GM12878 (cell line): ENCODE results near the gene AJM1. TPM values are rescaled to one million over a fixed set of nuclear protein-coding genes. Genes with fewer than 3 reads are reported as not detected.

Experiments
- ATAC-seq: fragments of 200-7000 bp; cut with Tn5 transposase; 3 replicates; pipeline ENCODE4 v1.9.1; 2020; ENCODE audit warnings: mild to moderate bottlenecking, moderate library complexity
- BruUV-seq: library from RNA; stranded (reverse); fragments of 400-500 nt; replicated peaks from 2 replicates; lab custom pipeline; 2021; lab: Mats Ljungman, UMichigan
- CTCF ChIA-PET: fragments of 300-600 bp; sonication (Branson Sonifier 250); formaldehyde crosslinking; extraction: SDS; loops from one replicate; lab custom pipeline; 2021; ENCODE audit warnings: inconsistent platforms; lab: Yijun Ruan, JAX
- POLR2A ChIA-PET: fragments of 350-600 bp; formaldehyde crosslinking; extraction: SDS; loops from one replicate; lab custom pipeline; 2021; ENCODE audit warnings: inconsistent platforms; lab: Charles Lee
- RAD21 ChIA-PET: fragments of 300-600 bp; sonication (Branson Sonifier 250); formaldehyde crosslinking; loops from one replicate; lab custom pipeline; 2023; ENCODE audit warnings: antibody characterized with exemption; ENCODE audit not compliant: unreplicated experiment; lab: Charles Lee
- SMC1A ChIA-PET: fragments of 300-600 bp; sonication (Branson Sonifier 250); formaldehyde crosslinking; loops from one replicate; lab custom pipeline; 2023; ENCODE audit not compliant: unreplicated experiment, uncharacterized antibody; lab: Charles Lee
- DNase-seq: peaks from one replicate; pipeline ENCODE4 v3.0.0-alpha.2; 2011; ENCODE audit warnings: low read depth, low spot score
- FAIRE-seq: peaks from 3 replicates; lab custom pipeline; 2011; peaks lifted over from hg19 to GRCh38; lab: Jason Lieb, UNC
- H2AFZ ChIP-seq: 2 replicates; pipeline ENCODE4 v1.6.0; 2011; ENCODE audit warnings: low read depth, low read length, control low read depth; ENCODE audit not compliant: control insufficient read depth
- H3K27ac ChIP-seq: 2 replicates; pipeline ENCODE4 v1.5.1; 2011; ENCODE audit warnings: control low read depth; ENCODE audit not compliant: control insufficient read depth, insufficient read depth
- H3K27me3 ChIP-seq, 2 experiments: replicated peaks in 1 of 2; 2 replicates each; pipeline versions ENCODE4 v1.6.0 to v1.6.1; 2011; ENCODE audit warnings: low read length in 1 of 2; ENCODE audit not compliant: control insufficient read depth in 2 of 2, insufficient read depth in 2 of 2
- H3K36me3 ChIP-seq, 2 experiments: 2 replicates each; pipeline ENCODE4 v1.5.1; 2011; ENCODE audit warnings: low read length in 1 of 2; ENCODE audit not compliant: control insufficient read depth in 2 of 2, insufficient read depth in 2 of 2
- H3K4me1 ChIP-seq: 2 replicates; pipeline ENCODE4 v1.6.1; 2011; ENCODE audit warnings: mild to moderate bottlenecking, low read length, moderate library complexity, mixed read lengths; ENCODE audit not compliant: control insufficient read depth, insufficient read depth
- H3K4me2 ChIP-seq: 2 replicates; pipeline ENCODE4 v1.6.0; 2011; ENCODE audit warnings: control low read depth; ENCODE audit not compliant: control insufficient read depth, insufficient read depth
- H3K4me3 ChIP-seq: fragments of 200-600 bp; sonication (generic); 2 replicates; pipeline ENCODE4 v1.5.1; 2016
- H3K79me2 ChIP-seq: 2 replicates; pipeline ENCODE4 v1.6.0; 2011; ENCODE audit warnings: low read length; ENCODE audit not compliant: control insufficient read depth, insufficient read depth
- H3K9ac ChIP-seq: 2 replicates; pipeline ENCODE4 v1.8.0; 2011; ENCODE audit warnings: low read length, control low read depth, mixed read lengths; ENCODE audit not compliant: control insufficient read depth, insufficient read depth
- H3K9me3 ChIP-seq: replicated peaks from 3 replicates; pipeline ENCODE4 v1.5.1; 2011; ENCODE audit warnings: mild to moderate bottlenecking, low read length; ENCODE audit not compliant: control insufficient read depth, insufficient read depth
- H4K20me1 ChIP-seq: 2 replicates; pipeline ENCODE4 v1.6.0; 2011; ENCODE audit not compliant: control insufficient read depth, insufficient read depth
- ATF2 ChIP-seq: IDR thresholded peaks from 2 replicates; pipeline ENCODE4 v1.6.1; 2012; ENCODE audit warnings: low read length, inconsistent platforms
- EGR1 ChIP-seq, 2 experiments: IDR thresholded peaks; 1 replicate in 1 of 2; 2 replicates in 1 of 2; pipeline ENCODE4 v1.6.1; 2011 to 2012; ENCODE audit warnings: low read depth in 2 of 2, low read length in 2 of 2, borderline replicate concordance in 1 of 2, mild to moderate bottlenecking in 1 of 2, moderate library complexity in 1 of 2
- GATAD2B ChIP-seq: fragments of 450-650 bp; conservative IDR thresholded peaks from 2 replicates; pipeline ENCODE4 v1.6.1; 2017; ENCODE audit warnings: low read depth, mild to moderate bottlenecking, moderate library complexity
- IKZF1 ChIP-seq: fragments of 450-650 bp; conservative IDR thresholded peaks from 2 replicates; pipeline ENCODE4 v1.6.1; 2017; ENCODE audit warnings: antibody characterized with exemption, mild to moderate bottlenecking
- MTA2 ChIP-seq: fragments of 450-650 bp; IDR thresholded peaks from 2 replicates; pipeline ENCODE4 v1.6.1; 2016; ENCODE audit warnings: low read depth, mild to moderate bottlenecking, moderate library complexity
- NBN ChIP-seq: fragments of 450-650 bp; IDR thresholded peaks from 2 replicates; pipeline ENCODE4 v1.6.1; 2016
- NFYA ChIP-seq: IDR thresholded peaks from 2 replicates; pipeline ENCODE4 v1.6.1; 2011; ENCODE audit warnings: low read depth, mild to moderate bottlenecking, low read length, improper control_type of control experiment, borderline replicate concordance
- NFYB ChIP-seq: IDR thresholded peaks from 2 replicates; pipeline ENCODE4 v1.6.1; 2011; ENCODE audit warnings: low read depth, mild to moderate bottlenecking, low read length, improper control_type of control experiment, moderate library complexity; ENCODE audit not compliant: insufficient read depth
- PKNOX1 ChIP-seq: fragments of 450-650 bp; IDR thresholded peaks from 2 replicates; pipeline ENCODE4 v1.6.1; 2016; ENCODE audit warnings: mild to moderate bottlenecking
- RAD51 ChIP-seq: fragments of 450-650 bp; IDR thresholded peaks from 2 replicates; pipeline ENCODE4 v1.6.1; 2016; ENCODE audit warnings: moderate library complexity, mild to moderate bottlenecking, inconsistent platforms
- RUNX3 ChIP-seq: IDR thresholded peaks from 2 replicates; pipeline ENCODE4 v1.6.1; 2012; ENCODE audit warnings: low read length, inconsistent platforms
- SIN3A ChIP-seq: IDR thresholded peaks from 2 replicates; pipeline ENCODE4 v1.6.1; 2012; ENCODE audit warnings: low read depth, low read length, improper control_type of control experiment
- SREBF1 ChIP-seq: IDR thresholded peaks from 2 replicates; pipeline ENCODE4 v1.6.1; 2012; ENCODE audit warnings: mild to moderate bottlenecking, low read length
- SRF ChIP-seq, 2 experiments: IDR thresholded peaks; 2 replicates each; pipeline ENCODE4 v1.6.1; 2011; ENCODE audit warnings: low read depth in 2 of 2, low read length in 2 of 2, mild to moderate bottlenecking in 1 of 2, moderate library complexity in 1 of 2
- SUZ12 ChIP-seq: fragments of 200-600 bp; sonication (generic); IDR thresholded peaks from one replicate; pipeline ENCODE4 v1.6.1; 2018; ENCODE audit warnings: antibody characterized with exemption, mild to moderate bottlenecking; ENCODE audit not compliant: unreplicated experiment
- USF1 ChIP-seq: IDR thresholded peaks from 2 replicates; pipeline ENCODE4 v1.6.1; 2011; ENCODE audit warnings: borderline replicate concordance, low read depth, mild to moderate bottlenecking, moderate library complexity, mixed read lengths, low read length; ENCODE audit not compliant: insufficient read depth; ENCODE audit errors: extremely low read length
- WGBS: methylation state at CpG from one replicate; pipeline ENCODE4 v1.1.6; 2016; ENCODE audit warnings: low lambda C conversion rate; ENCODE audit not compliant: insufficient replicate concordance, insufficient coverage; ENCODE audit errors: missing lambda C conversion rate; 5-methylcytosine and 5-hydroxymethylcytosine counted together
- in situ Hi-C: fragments of 300-500 bp; cut with MboI; formaldehyde crosslinking; loops from 9 replicates; pipeline ENCODE4 v1.14.3; 2018; ENCODE audit warnings: mixed read lengths
- intact Hi-C: fragments of 100-400 bp; cut with micrococcal nuclease; formaldehyde crosslinking; loops from one replicate; pipeline ENCODE4 v1.14.2; 2022; ENCODE audit not compliant: unreplicated experiment
- polyA plus RNA-seq, 11 experiments: library from polyadenylated mRNA; depleted of rRNA in 4 of 11; unstranded in 6 of 11; stranded (reverse) in 5 of 11; fragments of >200 nt; fragmentation: Nextera tagmentation in 4 of 11; fragmentation: Illumina TruSeq in 1 of 11; extraction: Ambion mirVana in 4 of 11; extraction: Trizol in 1 of 11; gene quantifications; 1 replicate in 1 of 11; 2 replicates in 10 of 11; pipeline versions ENCODE4 v1.2.1 to v1.2.3, GENCODE V29; 2011 to 2016; ENCODE audit warnings: inconsistent platforms in 2 of 11, missing spikeins in 2 of 11, low read depth in 1 of 11
- total RNA-seq, 4 experiments: library from RNA; depleted of rRNA in 3 of 4; stranded (reverse); fragments of >200 nt in 3 of 4; fragmentation: Illumina TruSeq in 1 of 4; extraction: Trizol in 1 of 4; gene quantifications; 2 replicates each; pipeline versions ENCODE4 v1.2.1 to v1.2.3, GENCODE V29; 2013 to 2021
- TF ChIP-seq, protein P1 (sequence below): IDR thresholded peaks from 2 replicates; pipeline ENCODE4 v1.6.1; 2012; ENCODE audit warnings: low read depth, low read length, improper control_type of control experiment

The AJM1 gene
- total and polyA plus RNA-seq, 10 of the 15 experiments (the other 5 are each of a cell fraction or from before 2014, with no cell fraction given) = 0.06 to 2.5 (median 1.0) TPM; not detected in 2

DNA sequence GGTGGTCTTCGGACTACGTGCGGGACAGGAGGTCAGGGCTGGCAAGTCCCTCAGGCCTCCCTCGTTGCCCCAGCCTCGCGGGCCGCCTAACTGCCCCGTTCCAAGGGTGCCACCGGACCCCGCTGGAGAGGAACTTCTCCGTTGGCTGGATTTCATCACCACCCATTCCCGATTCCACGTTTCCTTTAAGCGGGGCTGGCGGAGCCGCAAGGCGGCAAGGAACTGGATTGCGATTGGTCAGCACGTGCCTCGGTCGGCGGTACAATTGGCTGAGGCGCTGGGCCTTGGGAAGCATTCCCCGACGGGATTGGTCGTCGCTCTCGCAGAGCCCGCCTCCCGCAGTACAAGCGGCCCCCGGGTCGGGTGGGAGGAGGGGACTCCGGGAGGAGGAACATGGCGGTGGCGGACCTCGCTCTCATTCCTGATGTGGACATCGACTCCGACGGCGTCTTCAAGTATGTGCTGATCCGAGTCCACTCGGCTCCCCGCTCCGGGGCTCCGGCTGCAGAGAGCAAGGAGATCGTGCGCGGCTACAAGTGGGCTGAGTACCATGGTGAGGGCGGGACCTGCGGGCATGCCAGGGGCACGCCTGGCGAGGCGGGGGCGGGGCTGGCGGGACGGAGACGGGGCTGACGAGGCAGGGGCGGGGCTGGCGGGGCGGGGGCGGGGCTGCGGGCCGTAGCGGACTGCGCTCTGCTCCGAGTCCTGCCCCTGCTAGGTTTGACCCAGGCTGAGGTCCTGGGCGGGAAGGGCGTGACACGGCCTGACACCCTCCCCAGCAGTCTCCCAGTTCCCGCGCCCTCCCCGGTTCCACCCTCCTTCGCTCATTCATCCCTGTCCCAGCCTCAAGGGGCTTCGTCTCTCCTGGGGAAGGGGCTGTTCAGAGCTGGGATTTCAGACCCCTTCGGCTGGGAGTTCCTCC is 7.0 kb downstream of the AJM1 start, which contains the start of gene PHPT1:
PHPT1 (plus strand) TSS at position 372 of the 922 bp plus-strand sequence; CDS start at position 394, 22 bp downstream.
- Histone ChIP-seq H3K79me2 (peaks cover 10% of the 10 kb centered on the region; the same call in 1 of the 2 replicates), H3K4me1 (peaks cover 7% of the 10 kb centered on the region), H3K9me3 (peaks cover 4% of the 10 kb centered on the region; the same call in 1 of the 3 replicates), H3K4me2 (peak within 1 kb of the TSS; percentile 96), H4K20me1 (no peaks in the 10 kb centered on the region; the same call in 1 of the 2 replicates), H3K9ac (peak within 1 kb of the TSS; percentile 58), H2AFZ (peak within 1 kb of the TSS; percentile 91), H3K36me3 (peaks cover 4 to 8% of the 10 kb centered on the region in 2 experiments; a peak in 3 of 4 replicates), H3K27me3 (no peaks in the 10 kb centered on the region; a peak in 1 of 4 replicates), H3K4me3 (peak within 1 kb of the TSS; percentile 80), H3K27ac (peak within 1 kb of the TSS; percentile 81)
- ChIA-PET RAD21 (interaction anchor here (1.3 kb wide), 1 partner anchor 53 kb away, joined by 3 read pairs; no protein-coding TSS in a partner anchor), SMC1A (no interaction called here), POLR2A (interaction anchor here (1.0 kb wide), 2 partner anchors 35 to 41 kb away, joined by 3 read pairs; no protein-coding TSS in a partner anchor), CTCF (interaction anchor here (0.6 to 2.2 kb wide), 3 partner anchors 37 to 150 kb away, joined by 3 to 7 read pairs (median 5); partner anchors contain the start of gene TRAF2)
- 1% methylated on average over 62 of the region's 77 CpGs for WGBS
- DNase-seq (peak; percentile 92), FAIRE-seq (peak; percentile 99), ATAC-seq (peak; percentile 91)
- intact Hi-C loops = loop anchor here (2.0 to 5.0 kb wide), 3 partner anchors 33 to 188 kb away; partner anchors contain the start of gene TMEM141
- in situ Hi-C loops = no loop called here
- no TSS peak for BruUV-seq
- TF ChIP-seq USF1 (peak; percentile 70), EGR1 (IDR thresholded peaks at IDR 0.05; ENCODE audit: borderline replicate concordance in 1 of 2, low read depth in 2 of 2, low read length in 2 of 2) (peak in 1 of 2 experiments; percentile 58; a peak in 1 of 3 replicates), SRF (IDR thresholded peaks at IDR 0.05; ENCODE audit: low read depth in 2 of 2, low read length in 2 of 2) (no peak), MTA2 (0 out of 2 replicates have a peak, but pooled peaks have one; percentile 16), RAD51 (no peak; the same call in 1 of the 2 replicates), IKZF1 (peak; percentile 85), NFYA (peak; percentile 91), ATF2 (no peak), NBN (0 out of 2 replicates have a peak, but pooled peaks have one; percentile 44), SUZ12 (no peak), RUNX3 (peak; percentile 27; the same call in 1 of the 2 replicates), PKNOX1 (peak; percentile 63), SIN3A (peak; percentile 22; the same call in 1 of the 2 replicates), GATAD2B (peak; percentile 15; the same call in 1 of the 2 replicates), SREBF1 (no peak), NFYB (peak; percentile 96)
- TF ChIP-seq, protein P1, sequence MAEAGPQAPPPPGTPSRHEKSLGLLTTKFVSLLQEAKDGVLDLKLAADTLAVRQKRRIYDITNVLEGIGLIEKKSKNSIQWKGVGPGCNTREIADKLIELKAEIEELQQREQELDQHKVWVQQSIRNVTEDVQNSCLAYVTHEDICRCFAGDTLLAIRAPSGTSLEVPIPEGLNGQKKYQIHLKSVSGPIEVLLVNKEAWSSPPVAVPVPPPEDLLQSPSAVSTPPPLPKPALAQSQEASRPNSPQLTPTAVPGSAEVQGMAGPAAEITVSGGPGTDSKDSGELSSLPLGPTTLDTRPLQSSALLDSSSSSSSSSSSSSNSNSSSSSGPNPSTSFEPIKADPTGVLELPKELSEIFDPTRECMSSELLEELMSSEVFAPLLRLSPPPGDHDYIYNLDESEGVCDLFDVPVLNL = no peak
